GM12891 (cell line): ENCODE data around the gene CCDC12.

Experiments used
- POLR2A ChIP-seq: IDR thresholded peaks from 2 replicates; pipeline ENCODE4 v1.6.1; 2011; ENCODE audit warnings: low read depth, low read length, control low read depth
- POLR2AphosphoS5 ChIP-seq: IDR thresholded peaks from 2 replicates; pipeline ENCODE4 v1.6.1; 2011; ENCODE audit warnings: low read depth, low read length, control low read depth
- TAF1 ChIP-seq: IDR thresholded peaks from 2 replicates; pipeline ENCODE4 v1.6.1; 2011; ENCODE audit warnings: low read depth, low read length, control low read depth

GRCh38 chr3:47014036-47014435, 37.5 kb upstream of the CCDC12 start:
- TF ChIP-seq POLR2A (no peak), TAF1 (no peak), POLR2AphosphoS5 (no peak)
